Activated CD4-positive, alpha-beta memory T cell treated with anti-CD3 and anti-CD28 coated beads, Interleukin-2, amount 10 ng/mL, durations not matched to agents 7 days and 5 days (primary cell): ENCODE measurements around the gene ZNF827. TPM values are rescaled to one million over a fixed set of nuclear protein-coding genes. Genes with fewer than 3 reads are reported as not detected.

Source experiments
- CTCF ChIA-PET: fragments of 350-600 bp; sonication (Branson Sonifier 250); formaldehyde crosslinking; loops from one replicate; lab custom pipeline; 2021; ENCODE audit warnings: antibody characterized with exemption, inconsistent platforms; lab: Charles Lee
- POLR2A ChIA-PET: fragments of 350-600 bp; sonication (Branson Sonifier 250); formaldehyde crosslinking; loops from one replicate; lab custom pipeline; 2021; ENCODE audit warnings: antibody characterized with exemption; lab: Charles Lee
- DNase-seq: peaks from one replicate; pipeline ENCODE4 v3.0.0-alpha.2; 2020
- H3K27ac Mint-ChIP-seq: one replicate; pipeline ENCODE4 v1.8.0; 2021; ENCODE audit warnings: mild to moderate bottlenecking, mixed read lengths
- H3K27me3 Mint-ChIP-seq: one replicate; pipeline ENCODE4 v1.8.0; 2021; ENCODE audit warnings: mixed read lengths
- H3K36me3 Mint-ChIP-seq: one replicate; pipeline ENCODE4 v1.8.0; 2021; ENCODE audit warnings: low read depth, mixed read lengths
- H3K4me1 Mint-ChIP-seq: one replicate; pipeline ENCODE4 v1.8.0; 2021; ENCODE audit warnings: mixed read lengths
- H3K4me3 Mint-ChIP-seq: one replicate; pipeline ENCODE4 v1.8.0; 2021; ENCODE audit warnings: mild to moderate bottlenecking, mixed read lengths
- H3K9me3 Mint-ChIP-seq: one replicate; pipeline ENCODE4 v1.8.0; 2021; ENCODE audit warnings: mixed read lengths
- total RNA-seq, 2 experiments: library from RNA; stranded (reverse); gene quantifications; one replicate each; pipeline ENCODE4 v1.2.3, GENCODE V29; 2021

The ZNF827 gene
- total RNA-seq: 10 to 100 TPM in 1 of 2 experiments, 1 to 10 TPM in 1; 7.9 to 10.3 TPM

GRCh38 chr4:145938618-145939440, at the start of gene ZNF827:
ZNF827 (minus strand) TSS chr4:145938823; CDS start chr4:145938407, 416 bp downstream.
- Mint-ChIP-seq H3K36me3 (peaks cover 3% of the 10 kb centered on the region), H3K27ac (peak within 1 kb of the TSS; percentile 77), H3K4me3 (peak within 1 kb of the TSS; percentile 91), H3K27me3 (peaks cover 12% of the 10 kb centered on the region), H3K4me1 (peaks cover 24% of the 10 kb centered on the region), H3K9me3 (no peaks in the 10 kb centered on the region)
- peak; percentile 76 for DNase-seq
- CTCF ChIA-PET: interaction anchor here (0.6 to 1.3 kb wide), 7 partner anchors 11 to 336 kb away, joined by 3 to 4 read pairs (median 3); partner anchors contain the start of gene MMAA
- POLR2A ChIA-PET: interaction anchor here (0.9 to 4.5 kb wide), 4 partner anchors 130 to 320 kb away, joined by 3 to 26 read pairs (median 4); partner anchors contain the start of gene MMAA

GRCh38 chr4:145984563-145984962, 45.9 kb upstream of the ZNF827 start:
- DNase-seq: no peak
- Mint-ChIP-seq H3K27me3 (peaks cover 4% of the 10 kb centered on the region), H3K36me3 (no peaks in the 10 kb centered on the region), H3K27ac (no peak overlapping the region), H3K4me3 (no peak overlapping the region), H3K4me1 (no peaks in the 10 kb centered on the region), H3K9me3 (no peaks in the 10 kb centered on the region)
- ChIA-PET CTCF (no interaction called here), POLR2A (no interaction called here)

GRCh38 chr4:145982791-145983190, 44.2 kb upstream of the ZNF827 start:
- Mint-ChIP-seq H3K9me3 (no peaks in the 10 kb centered on the region), H3K4me1 (no peaks in the 10 kb centered on the region), H3K27me3 (peaks cover 4% of the 10 kb centered on the region), H3K36me3 (no peaks in the 10 kb centered on the region), H3K27ac (no peak overlapping the region), H3K4me3 (no peak overlapping the region)
- ChIA-PET CTCF (no interaction called here), POLR2A (no interaction called here)
- DNase-seq: no peak

- POLR2A ChIA-PET: no interaction called here
- Mint-ChIP-seq H3K36me3 (no peaks in the 10 kb centered on the region), H3K4me3 (no peak overlapping the region), H3K9me3 (no peaks in the 10 kb centered on the region), H3K27me3 (peaks cover 10% of the 10 kb centered on the region), H3K4me1 (no peaks in the 10 kb centered on the region), H3K27ac (no peak overlapping the region)
- DNase-seq: no peak
- CTCF ChIA-PET: no interaction called here
Measured at GRCh38 chr4:145979160-145979559, 40.5 kb upstream of the ZNF827 start.

GRCh38 chr4:145976680-145977079, 38.1 kb upstream of the ZNF827 start:
- H3K27me3 Mint-ChIP-seq: peaks cover 11% of the 10 kb centered on the region
- H3K4me1 Mint-ChIP-seq: no peaks in the 10 kb centered on the region
- H3K4me3 Mint-ChIP-seq: no peak overlapping the region
- no peaks in the 10 kb centered on the region for H3K9me3 Mint-ChIP-seq
- ChIA-PET POLR2A (no interaction called here), CTCF (no interaction called here)
- H3K36me3 Mint-ChIP-seq: no peaks in the 10 kb centered on the region
- no peak for DNase-seq
- H3K27ac Mint-ChIP-seq: no peak overlapping the region

- H3K27me3 Mint-ChIP-seq: peaks cover 14% of the 10 kb centered on the region
- no peak overlapping the region for H3K4me3 Mint-ChIP-seq
- no peaks in the 10 kb centered on the region for H3K36me3 Mint-ChIP-seq
- no peak overlapping the region for H3K27ac Mint-ChIP-seq
- H3K4me1 Mint-ChIP-seq: no peaks in the 10 kb centered on the region
- H3K9me3 Mint-ChIP-seq: no peaks in the 10 kb centered on the region
- DNase-seq: no peak
- ChIA-PET POLR2A (no interaction called here), CTCF (no interaction called here)
Measured at GRCh38 chr4:145960012-145960411, 21.4 kb upstream of the ZNF827 start.

GRCh38 chr4:145957302-145957701, 18.7 kb upstream of the ZNF827 start:
- no peaks in the 10 kb centered on the region for H3K4me1 Mint-ChIP-seq
- no peak overlapping the region for H3K4me3 Mint-ChIP-seq
- ChIA-PET POLR2A (no interaction called here), CTCF (interaction anchor here (1.2 to 1.4 kb wide), 2 partner anchors 19 to 145 kb away, joined by 3 read pairs; partner anchors contain the start of gene ZNF827)
- H3K36me3 Mint-ChIP-seq: no peaks in the 10 kb centered on the region
- H3K9me3 Mint-ChIP-seq: no peaks in the 10 kb centered on the region
- H3K27me3 Mint-ChIP-seq: peaks cover 9% of the 10 kb centered on the region
- no peak for DNase-seq
- H3K27ac Mint-ChIP-seq: no peak overlapping the region

GRCh38 chr4:145956288-145956890, 17.8 kb upstream of the ZNF827 start:
- no peak overlapping the region for H3K4me3 Mint-ChIP-seq
- no peaks in the 10 kb centered on the region for H3K4me1 Mint-ChIP-seq
- peaks cover 9% of the 10 kb centered on the region for H3K27me3 Mint-ChIP-seq
- H3K9me3 Mint-ChIP-seq: no peaks in the 10 kb centered on the region
- POLR2A ChIA-PET: no interaction called here
- CTCF ChIA-PET: interaction anchor here (1.2 to 1.5 kb wide), 5 partner anchors 11 to 1141 kb away, joined by 3 to 6 read pairs (median 3); partner anchors contain the start of gene ZNF827
- peak; percentile 19 for DNase-seq
- no peak overlapping the region for H3K27ac Mint-ChIP-seq
- no peaks in the 10 kb centered on the region for H3K36me3 Mint-ChIP-seq

GRCh38 chr4:145954924-145955339, 16.3 kb upstream of the ZNF827 start:
- Mint-ChIP-seq H3K4me3 (no peak overlapping the region), H3K36me3 (no peaks in the 10 kb centered on the region), H3K9me3 (no peaks in the 10 kb centered on the region), H3K27me3 (peaks cover 13% of the 10 kb centered on the region), H3K27ac (no peak overlapping the region), H3K4me1 (no peaks in the 10 kb centered on the region)
- no peak for DNase-seq
- ChIA-PET POLR2A (no interaction called here), CTCF (no interaction called here)

- H3K36me3 Mint-ChIP-seq: no peaks in the 10 kb centered on the region
- CTCF ChIA-PET: interaction anchor here (0.9 kb wide), 1 partner anchor 9 kb away, joined by 4 read pairs; no protein-coding TSS in a partner anchor
- H3K4me1 Mint-ChIP-seq: no peaks in the 10 kb centered on the region
- DNase-seq: no peak
- POLR2A ChIA-PET: no interaction called here
- no peak overlapping the region for H3K27ac Mint-ChIP-seq
- peaks cover 27% of the 10 kb centered on the region for H3K27me3 Mint-ChIP-seq
- H3K9me3 Mint-ChIP-seq: no peaks in the 10 kb centered on the region
- H3K4me3 Mint-ChIP-seq: no peak overlapping the region
Measured at GRCh38 chr4:145951931-145952330, 13.3 kb upstream of the ZNF827 start.

GRCh38 chr4:145945431-145946155, 7.0 kb upstream of the ZNF827 start:
- no peaks in the 10 kb centered on the region for H3K4me1 Mint-ChIP-seq

GRCh38 chr4:145944886-145945285, 6.3 kb upstream of the ZNF827 start:
- Mint-ChIP-seq H3K36me3 (no peaks in the 10 kb centered on the region), H3K4me3 (no peak overlapping the region), H3K9me3 (no peaks in the 10 kb centered on the region), H3K27ac (no peak overlapping the region), H3K27me3 (peaks cover 21% of the 10 kb centered on the region), H3K4me1 (no peaks in the 10 kb centered on the region)
- POLR2A ChIA-PET: no interaction called here
- CTCF ChIA-PET: interaction anchor here (1.3 kb wide), 1 partner anchor 11 kb away, joined by 6 read pairs; no protein-coding TSS in a partner anchor
- no peak for DNase-seq

More at GRCh38 chr4:145945431-145946155, 7.0 kb upstream of the ZNF827 start:
- ChIA-PET POLR2A (no interaction called here), CTCF (interaction anchor here (1.3 kb wide), 1 partner anchor 10 kb away, joined by 6 read pairs; no protein-coding TSS in a partner anchor)
- no peak for DNase-seq
- H3K27me3 Mint-ChIP-seq: peaks cover 26% of the 10 kb centered on the region
- no peaks in the 10 kb centered on the region for H3K36me3 Mint-ChIP-seq
- no peak overlapping the region for H3K4me3 Mint-ChIP-seq
- no peaks in the 10 kb centered on the region for H3K9me3 Mint-ChIP-seq
- H3K27ac Mint-ChIP-seq: no peak overlapping the region
